Measurements from ENCODE around the gene CIB1. TPM values are rescaled to one million over a fixed set of nuclear protein-coding genes. Genes with fewer than 3 reads are reported as not detected.
A peak's percentile ranks its signal among the peaks of the same experiment; 100 is the strongest.

Gene CIB1
- total RNA-seq, 1 experiment from 2014 or later: 23.0 TPM

DNA sequence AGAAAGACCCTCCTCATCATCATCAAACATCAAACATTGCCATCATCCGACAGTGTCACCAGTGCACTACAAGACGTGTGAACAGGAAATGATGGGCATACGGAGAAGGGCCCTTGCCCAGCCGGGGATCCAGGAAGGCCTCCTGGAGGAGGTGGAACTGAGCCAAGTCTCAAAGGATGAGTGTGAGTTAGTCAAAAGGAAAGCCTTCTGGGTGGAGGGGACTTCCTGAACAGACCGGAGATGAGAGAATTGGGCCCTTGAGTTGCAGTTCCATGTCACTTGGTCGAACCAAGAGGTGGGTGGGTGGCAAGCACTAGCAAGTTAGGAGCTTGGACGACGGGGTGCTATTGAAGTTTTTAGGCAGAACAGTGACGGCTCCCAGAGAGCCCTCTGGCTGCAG is 24.1 kb downstream of the CIB1 start:
- no peaks in the 10 kb centered on the region for H3K9me3 ChIP-seq (ENCODE audit: control insufficient read depth, low read depth, low read length)
- no peaks in the 10 kb centered on the region for H3K27me3 Mint-ChIP-seq (ENCODE audit: low read depth)
- no peak overlapping the region for H3K56ac ChIP-seq (ENCODE audit: insufficient read length, low read depth, low read length)
- H3K4me3 Mint-ChIP-seq: no peak overlapping the region
- H2BK15ac ChIP-seq (ENCODE audit: low read depth, low read length): no peak overlapping the region
- no peak overlapping the region for H2BK20ac ChIP-seq (ENCODE audit: low read depth, low read length, poor library complexity, severe bottlenecking)
- no peaks in the 10 kb centered on the region for H3K9me3 Mint-ChIP-seq
- no peak overlapping the region for H2BK5ac ChIP-seq (ENCODE audit: insufficient read length, low read length)
- no peak overlapping the region for H3K9ac ChIP-seq (ENCODE audit: extremely low read depth, insufficient read length, low read length)
- peaks cover 4% of the 10 kb centered on the region for H3K23me2 ChIP-seq (ENCODE audit: insufficient read length, low read depth, low read length, poor library complexity, severe bottlenecking)
- TF ChIP-seq, protein P1, sequence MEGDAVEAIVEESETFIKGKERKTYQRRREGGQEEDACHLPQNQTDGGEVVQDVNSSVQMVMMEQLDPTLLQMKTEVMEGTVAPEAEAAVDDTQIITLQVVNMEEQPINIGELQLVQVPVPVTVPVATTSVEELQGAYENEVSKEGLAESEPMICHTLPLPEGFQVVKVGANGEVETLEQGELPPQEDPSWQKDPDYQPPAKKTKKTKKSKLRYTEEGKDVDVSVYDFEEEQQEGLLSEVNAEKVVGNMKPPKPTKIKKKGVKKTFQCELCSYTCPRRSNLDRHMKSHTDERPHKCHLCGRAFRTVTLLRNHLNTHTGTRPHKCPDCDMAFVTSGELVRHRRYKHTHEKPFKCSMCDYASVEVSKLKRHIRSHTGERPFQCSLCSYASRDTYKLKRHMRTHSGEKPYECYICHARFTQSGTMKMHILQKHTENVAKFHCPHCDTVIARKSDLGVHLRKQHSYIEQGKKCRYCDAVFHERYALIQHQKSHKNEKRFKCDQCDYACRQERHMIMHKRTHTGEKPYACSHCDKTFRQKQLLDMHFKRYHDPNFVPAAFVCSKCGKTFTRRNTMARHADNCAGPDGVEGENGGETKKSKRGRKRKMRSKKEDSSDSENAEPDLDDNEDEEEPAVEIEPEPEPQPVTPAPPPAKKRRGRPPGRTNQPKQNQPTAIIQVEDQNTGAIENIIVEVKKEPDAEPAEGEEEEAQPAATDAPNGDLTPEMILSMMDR (conservative IDR thresholded peaks at IDR 0.05): no peak
- H4K8ac ChIP-seq (replicated peaks; ENCODE audit: insufficient read length, low read depth, low read length): no peak overlapping the region
- H3K18ac ChIP-seq (ENCODE audit: insufficient read length, low read depth, low read length): no peak overlapping the region
- no peak for DNase-seq
- H2BK120ac ChIP-seq (ENCODE audit: low read depth, low read length, poor library complexity, severe bottlenecking): no peak overlapping the region
- H3K79me2 ChIP-seq (ENCODE audit: insufficient read depth, low read length): peaks cover 3% of the 10 kb centered on the region; the same call in 1 of the 2 replicates
- H3K23ac ChIP-seq (ENCODE audit: insufficient read length, low read depth, low read length): no peak overlapping the region
- peaks cover 8 to 16% of the 10 kb centered on the region in 2 experiments for H3K4me1 Mint-ChIP-seq
- no peaks in the 10 kb centered on the region for H3K79me1 ChIP-seq (ENCODE audit: insufficient read depth, low read depth, low read length, poor library complexity, severe bottlenecking)
- H2AK5ac ChIP-seq (ENCODE audit: insufficient read length, low read length): no peak overlapping the region
- no peak overlapping the region for H3K14ac ChIP-seq (ENCODE audit: insufficient read depth, low read length)
- no peaks in the 10 kb centered on the region for H3K27me3 ChIP-seq (ENCODE audit: insufficient read depth, low read length)
- WGBS (ENCODE audit: extremely low coverage, insufficient read length, low lambda C conversion rate): no CpG with 5 or more reads among the region's 9 CpGs
- H3K4me1 ChIP-seq (ENCODE audit: insufficient read depth, low read length): no peaks in the 10 kb centered on the region
- no peak overlapping the region for H3K4me2 ChIP-seq (ENCODE audit: insufficient read depth, insufficient read length, low read length)
- H4K5ac ChIP-seq (ENCODE audit: insufficient read length, low read depth, low read length): no peak overlapping the region
- no peak overlapping the region for H3T11ph ChIP-seq (ENCODE audit: low read length)
- H3K27ac ChIP-seq (ENCODE audit: insufficient read length, low read depth, low read length): no peak overlapping the region
- H3K27ac Mint-ChIP-seq: peak overlapping the region in 2 of 3 experiments; percentile 36 to 55; a peak in 4 of 7 replicates
- no peaks in the 10 kb centered on the region for H4K20me1 ChIP-seq (ENCODE audit: control insufficient read depth, insufficient read depth, insufficient read length)
- H2BK12ac ChIP-seq (ENCODE audit: insufficient read length, low read depth, low read length): no peak overlapping the region
- no peak overlapping the region for H2AFZ ChIP-seq (ENCODE audit: low read length)
- no peak overlapping the region for H3K4ac ChIP-seq (ENCODE audit: low read depth, low read length)
- H3K36me3 Mint-ChIP-seq (ENCODE audit: insufficient read depth in 1 of 3, low read depth in 3 of 3): peaks cover 11 to 22% (median 17%) of the 10 kb centered on the region in 3 experiments; a peak in 5 of 7 replicates
- no peak overlapping the region for H4K91ac ChIP-seq (ENCODE audit: insufficient read length, low read depth, low read length)

Measured in H9 (cell line).